Fibroblast of lung (primary cell): ENCODE results near the gene GRM4.

Source experiments
- EZH2 ChIP-seq: IDR thresholded peaks from 2 replicates; pipeline ENCODE4 v1.5.1; 2012; ENCODE audit warnings: low read length, control low read depth, mild to moderate bottlenecking; ENCODE audit errors: missing control alignments
- TF ChIP-seq, protein P1 (sequence below), 2 donors: IDR thresholded peaks in 1 of 2; conservative IDR thresholded peaks in 1 of 2; 1 replicate in 1 of 2; 2 replicates in 1 of 2; pipeline ENCODE4 v1.5.1; 2011 to 2012; ENCODE audit warnings: low read length in 2 of 2, control low read depth in 1 of 2, inconsistent platforms in 1 of 2, low read depth in 1 of 2, mild to moderate bottlenecking in 1 of 2

GRCh38 chr6:34041385-34041784 lies 104.5 kb downstream of the GRM4 start:
- TF ChIP-seq, protein P1, sequence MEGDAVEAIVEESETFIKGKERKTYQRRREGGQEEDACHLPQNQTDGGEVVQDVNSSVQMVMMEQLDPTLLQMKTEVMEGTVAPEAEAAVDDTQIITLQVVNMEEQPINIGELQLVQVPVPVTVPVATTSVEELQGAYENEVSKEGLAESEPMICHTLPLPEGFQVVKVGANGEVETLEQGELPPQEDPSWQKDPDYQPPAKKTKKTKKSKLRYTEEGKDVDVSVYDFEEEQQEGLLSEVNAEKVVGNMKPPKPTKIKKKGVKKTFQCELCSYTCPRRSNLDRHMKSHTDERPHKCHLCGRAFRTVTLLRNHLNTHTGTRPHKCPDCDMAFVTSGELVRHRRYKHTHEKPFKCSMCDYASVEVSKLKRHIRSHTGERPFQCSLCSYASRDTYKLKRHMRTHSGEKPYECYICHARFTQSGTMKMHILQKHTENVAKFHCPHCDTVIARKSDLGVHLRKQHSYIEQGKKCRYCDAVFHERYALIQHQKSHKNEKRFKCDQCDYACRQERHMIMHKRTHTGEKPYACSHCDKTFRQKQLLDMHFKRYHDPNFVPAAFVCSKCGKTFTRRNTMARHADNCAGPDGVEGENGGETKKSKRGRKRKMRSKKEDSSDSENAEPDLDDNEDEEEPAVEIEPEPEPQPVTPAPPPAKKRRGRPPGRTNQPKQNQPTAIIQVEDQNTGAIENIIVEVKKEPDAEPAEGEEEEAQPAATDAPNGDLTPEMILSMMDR (conservative IDR thresholded peaks at IDR 0.05 in 1 of 2, IDR thresholded peaks at IDR 0.05 in 1 of 2; ENCODE audit: low read depth in 1 of 2, low read length in 2 of 2): no peak
- no peak for TF ChIP-seq EZH2
